GM04504 (cell line): ENCODE measurements around the gene TMEM258.
A peak's percentile ranks its signal among the peaks of the same experiment; 100 is the strongest.

Experiments
- DNase-seq: peaks from one replicate; pipeline ENCODE4 v3.0.0-alpha.2; 2012; ENCODE audit warnings: low read depth

The TMEM258 gene

GRCh38 chr11:61820174-61820573, 27.8 kb upstream of the TMEM258 start:
- DNase-seq, result no peak

- DNase-seq, result no peak
Measured at GRCh38 chr11:61817471-61818202, 25.2 kb upstream of the TMEM258 start.

GRCh38 chr11:61816736-61817455, 24.5 kb upstream of the TMEM258 start, which contains the start of gene FADS1:
TSS of gene FADS1 (minus strand) at chr11:61817003. CDS start at chr11:61816929, 74 bp downstream.
- peak; percentile 73 for DNase-seq

- DNase-seq, result no peak
Measured at GRCh38 chr11:61815790-61816735, 23.7 kb upstream of the TMEM258 start.

- DNase-seq, result peak; percentile 89
Measured at GRCh38 chr11:61814958-61815789, 22.8 kb upstream of the TMEM258 start.

- DNase-seq, result no peak
Measured at GRCh38 chr11:61814247-61814957, 22.0 kb upstream of the TMEM258 start.

GRCh38 chr11:61812736-61813411, 20.5 kb upstream of the TMEM258 start:
- DNase-seq, result no peak

GRCh38 chr11:61811831-61812230, 19.4 kb upstream of the TMEM258 start:
- no peak for DNase-seq

GRCh38 chr11:61810671-61811175, 18.3 kb upstream of the TMEM258 start:
- DNase-seq, result no peak

- no peak for DNase-seq
Measured at GRCh38 chr11:61806785-61807184, 14.4 kb upstream of the TMEM258 start.

GRCh38 chr11:61805146-61805545, 12.7 kb upstream of the TMEM258 start:
- DNase-seq, result no peak

- no peak for DNase-seq
Measured at GRCh38 chr11:61803889-61804647, 11.7 kb upstream of the TMEM258 start.

- DNase-seq, result no peak
Measured at GRCh38 chr11:61802605-61803004, 10.2 kb upstream of the TMEM258 start.

GRCh38 chr11:61800331-61801281, 8.2 kb upstream of the TMEM258 start:
- DNase-seq, result no peak

GRCh38 chr11:61799665-61800284, 7.4 kb upstream of the TMEM258 start:
- no peak for DNase-seq

- DNase-seq, result peak; percentile 71
Measured at GRCh38 chr11:61797263-61797944, 5.0 kb upstream of the TMEM258 start.
